ENCODE results near the gene TPRG1L.

The TPRG1L gene

GRCh38 chr1:3601743-3602142 is 23.1 kb upstream of the TPRG1L start:
- H3K36me3 ChIP-seq (ENCODE audit: insufficient read depth, low read length), result no peaks in the 10 kb centered on the region
- no peak overlapping the region for H3K4me3 ChIP-seq (ENCODE audit: low read depth, low read length, poor library complexity, severe bottlenecking)
- peaks cover 11% of the 10 kb centered on the region for H3K27me3 ChIP-seq (ENCODE audit: insufficient read depth, low read length)
- no peaks in the 10 kb centered on the region for H3K9me3 ChIP-seq (ENCODE audit: low read length)
- no peak overlapping the region for H3K27ac ChIP-seq (ENCODE audit: low read depth, low read length, poor library complexity, severe bottlenecking)
- H3K9me2 ChIP-seq (ENCODE audit: low read depth, low read length), result no peaks in the 10 kb centered on the region
- H3K9ac ChIP-seq (ENCODE audit: low read length), result no peak overlapping the region
- H3K4me2 ChIP-seq (ENCODE audit: low read length), result no peak overlapping the region
- no peaks in the 10 kb centered on the region for H4K20me1 ChIP-seq (ENCODE audit: insufficient read depth, low read length)
- no peak overlapping the region for H2AFZ ChIP-seq (ENCODE audit: low read length)
- TF ChIP-seq EZH2 (IDR thresholded peaks at IDR 0.05; ENCODE audit: borderline replicate concordance, low read length) (no peak), CTCF (IDR thresholded peaks at IDR 0.05; ENCODE audit: low read length) (no peak)
- H3F3A ChIP-seq (ENCODE audit: insufficient read depth, low read length), result no peaks in the 10 kb centered on the region
- no peaks in the 10 kb centered on the region for H3K79me2 ChIP-seq (ENCODE audit: insufficient read depth, low read length)
- H3K4me1 ChIP-seq (ENCODE audit: insufficient read depth, low read length, severe bottlenecking), result peaks cover 7% of the 10 kb centered on the region

- no peaks in the 10 kb centered on the region for H3K9me2 ChIP-seq (ENCODE audit: low read depth, low read length)
- H3K9me3 ChIP-seq (ENCODE audit: low read length), result no peaks in the 10 kb centered on the region
- no peaks in the 10 kb centered on the region for H3K79me2 ChIP-seq (ENCODE audit: insufficient read depth, low read length)
- no peak overlapping the region for H3K9ac ChIP-seq (ENCODE audit: low read length)
- H3K4me3 ChIP-seq (ENCODE audit: low read depth, low read length, poor library complexity, severe bottlenecking), result no peak overlapping the region
- peaks cover 11% of the 10 kb centered on the region for H3K27me3 ChIP-seq (ENCODE audit: insufficient read depth, low read length)
- H3K27ac ChIP-seq (ENCODE audit: low read depth, low read length, poor library complexity, severe bottlenecking), result no peak overlapping the region
- no peaks in the 10 kb centered on the region for H3K36me3 ChIP-seq (ENCODE audit: insufficient read depth, low read length)
- no peaks in the 10 kb centered on the region for H4K20me1 ChIP-seq (ENCODE audit: insufficient read depth, low read length)
- no peaks in the 10 kb centered on the region for H3F3A ChIP-seq (ENCODE audit: insufficient read depth, low read length)
- H3K4me2 ChIP-seq (ENCODE audit: low read length), result no peak overlapping the region
- no peak overlapping the region for H2AFZ ChIP-seq (ENCODE audit: low read length)
- TF ChIP-seq CTCF (IDR thresholded peaks at IDR 0.05; ENCODE audit: low read length) (no peak), EZH2 (IDR thresholded peaks at IDR 0.05; ENCODE audit: borderline replicate concordance, low read length) (no peak)
- peaks cover 7% of the 10 kb centered on the region for H3K4me1 ChIP-seq (ENCODE audit: insufficient read depth, low read length, severe bottlenecking)
Observed at GRCh38 chr1:3602375-3602774, 22.4 kb upstream of the TPRG1L start.

DNA sequence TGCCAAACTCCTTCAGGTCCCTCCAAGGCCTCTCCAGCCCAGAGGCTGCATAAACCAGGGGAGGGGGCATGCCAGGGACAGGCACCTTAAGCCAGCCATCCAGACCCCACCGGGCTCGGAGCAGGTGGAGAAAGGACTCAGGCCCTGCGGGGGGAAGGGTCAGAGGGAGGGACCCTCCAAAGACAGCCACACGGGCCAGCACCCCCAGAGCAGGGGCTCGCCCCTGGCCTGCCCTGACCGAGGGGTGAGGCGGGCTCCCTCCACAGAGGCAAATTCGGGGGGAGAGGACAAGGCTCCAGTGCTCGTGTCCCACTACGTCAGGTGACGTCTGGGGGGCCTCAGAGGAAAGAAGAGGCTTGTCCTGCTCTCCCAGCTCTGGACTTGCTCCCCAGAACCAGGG is 21.7 kb upstream of the TPRG1L start:
- H3K4me3 ChIP-seq (ENCODE audit: low read depth, low read length, poor library complexity, severe bottlenecking), result no peak overlapping the region
- H3K27me3 ChIP-seq (ENCODE audit: insufficient read depth, low read length), result peaks cover 8% of the 10 kb centered on the region; the same call in 1 of the 2 replicates
- no peaks in the 10 kb centered on the region for H4K20me1 ChIP-seq (ENCODE audit: insufficient read depth, low read length)
- no peaks in the 10 kb centered on the region for H3K36me3 ChIP-seq (ENCODE audit: insufficient read depth, low read length)
- H3K4me1 ChIP-seq (ENCODE audit: insufficient read depth, low read length, severe bottlenecking), result no peaks in the 10 kb centered on the region
- H3K4me2 ChIP-seq (ENCODE audit: low read length), result no peak overlapping the region
- TF ChIP-seq EZH2 (IDR thresholded peaks at IDR 0.05; ENCODE audit: borderline replicate concordance, low read length) (no peak), CTCF (IDR thresholded peaks at IDR 0.05; ENCODE audit: low read length) (no peak)
- H3K9me3 ChIP-seq (ENCODE audit: low read length), result no peaks in the 10 kb centered on the region
- no peaks in the 10 kb centered on the region for H3K79me2 ChIP-seq (ENCODE audit: insufficient read depth, low read length)
- no peaks in the 10 kb centered on the region for H3K9me2 ChIP-seq (ENCODE audit: low read depth, low read length)
- H3K27ac ChIP-seq (ENCODE audit: low read depth, low read length, poor library complexity, severe bottlenecking), result no peak overlapping the region
- no peaks in the 10 kb centered on the region for H3F3A ChIP-seq (ENCODE audit: insufficient read depth, low read length)
- no peak overlapping the region for H3K9ac ChIP-seq (ENCODE audit: low read length)
- H2AFZ ChIP-seq (ENCODE audit: low read length), result no peak overlapping the region

Data from OCI-LY1 (cell line).